ENCODE results near the gene LRRC18. TPM values are rescaled to one million over a fixed set of nuclear protein-coding genes. Genes with fewer than 3 reads are reported as not detected.

The LRRC18 gene
- total RNA-seq, 2 experiments from 2014 or later: not detected

DNA sequence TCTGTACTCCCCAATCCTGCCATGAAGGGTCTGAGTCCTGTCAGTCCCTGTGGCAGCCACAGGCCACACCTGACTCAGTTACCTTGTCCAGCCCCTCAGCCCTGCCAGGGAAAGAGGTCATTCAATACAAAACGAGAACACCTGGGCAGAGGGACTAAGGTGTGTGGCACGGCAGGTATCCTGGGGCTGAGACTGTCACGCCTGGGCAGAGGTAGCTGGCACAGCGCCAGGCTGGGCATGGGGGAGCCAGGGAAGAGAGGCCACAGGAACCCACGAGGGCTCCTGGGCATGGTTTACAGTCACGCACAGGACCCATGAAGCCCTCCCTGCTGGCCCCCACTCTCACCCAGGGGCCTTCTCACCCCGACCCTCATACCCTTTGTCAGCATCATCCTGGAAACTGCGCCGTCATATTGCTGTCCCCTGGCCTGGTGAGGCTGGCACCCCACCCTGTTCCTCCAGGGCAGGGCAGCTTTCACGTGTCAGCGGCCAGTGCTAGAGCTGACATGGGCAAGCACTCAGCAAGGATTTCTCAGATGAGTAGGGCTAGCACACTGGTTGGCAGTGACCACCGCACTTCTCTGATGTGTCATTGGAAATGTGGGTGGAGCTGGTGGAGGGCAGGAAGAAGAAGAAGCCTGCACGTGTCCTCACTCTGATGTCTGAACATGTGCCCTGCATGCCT is 42.7 kb downstream of the LRRC18 start:
- H3K4me1 Mint-ChIP-seq: peaks cover 3% of the 10 kb centered on the region
- no peaks in the 10 kb centered on the region for H3K36me3 Mint-ChIP-seq (ENCODE audit: low read depth)
- no peaks in the 10 kb centered on the region for H3K27me3 Mint-ChIP-seq
- no peak overlapping the region for H3K4me3 Mint-ChIP-seq
- no peak overlapping the region for H3K27ac Mint-ChIP-seq
- no peaks in the 10 kb centered on the region for H3K9me3 Mint-ChIP-seq
- CTCF ChIA-PET: no interaction called here
- POLR2A ChIA-PET: no interaction called here
- DNase-seq: no peak

DNA sequence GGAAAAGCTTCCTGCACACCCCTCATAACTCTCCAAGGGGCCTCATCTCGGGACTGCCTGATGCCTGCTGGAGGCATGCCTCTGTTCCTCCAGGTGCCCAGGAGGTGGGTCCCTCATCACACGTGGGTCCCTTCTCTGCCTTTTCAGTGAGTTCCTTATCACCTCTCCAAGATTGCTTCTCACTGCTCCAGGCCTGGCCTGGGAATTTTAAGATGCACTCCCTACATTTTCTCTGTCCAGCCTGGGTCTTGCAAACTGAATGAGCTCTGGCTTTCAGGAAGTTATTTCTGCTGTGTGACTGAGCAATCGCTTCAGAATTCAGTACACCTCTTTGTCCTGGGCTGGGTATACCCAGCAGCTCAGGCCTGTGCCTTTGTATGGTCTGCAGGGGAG is 43.8 kb downstream of the LRRC18 start:
- POLR2A ChIA-PET: no interaction called here
- Mint-ChIP-seq H3K27ac (no peak overlapping the region), H3K36me3 (ENCODE audit: low read depth) (no peaks in the 10 kb centered on the region), H3K4me1 (peaks cover 4% of the 10 kb centered on the region), H3K9me3 (no peaks in the 10 kb centered on the region), H3K4me3 (no peak overlapping the region), H3K27me3 (no peaks in the 10 kb centered on the region)
- no peak for DNase-seq
- CTCF ChIA-PET: no interaction called here

DNA sequence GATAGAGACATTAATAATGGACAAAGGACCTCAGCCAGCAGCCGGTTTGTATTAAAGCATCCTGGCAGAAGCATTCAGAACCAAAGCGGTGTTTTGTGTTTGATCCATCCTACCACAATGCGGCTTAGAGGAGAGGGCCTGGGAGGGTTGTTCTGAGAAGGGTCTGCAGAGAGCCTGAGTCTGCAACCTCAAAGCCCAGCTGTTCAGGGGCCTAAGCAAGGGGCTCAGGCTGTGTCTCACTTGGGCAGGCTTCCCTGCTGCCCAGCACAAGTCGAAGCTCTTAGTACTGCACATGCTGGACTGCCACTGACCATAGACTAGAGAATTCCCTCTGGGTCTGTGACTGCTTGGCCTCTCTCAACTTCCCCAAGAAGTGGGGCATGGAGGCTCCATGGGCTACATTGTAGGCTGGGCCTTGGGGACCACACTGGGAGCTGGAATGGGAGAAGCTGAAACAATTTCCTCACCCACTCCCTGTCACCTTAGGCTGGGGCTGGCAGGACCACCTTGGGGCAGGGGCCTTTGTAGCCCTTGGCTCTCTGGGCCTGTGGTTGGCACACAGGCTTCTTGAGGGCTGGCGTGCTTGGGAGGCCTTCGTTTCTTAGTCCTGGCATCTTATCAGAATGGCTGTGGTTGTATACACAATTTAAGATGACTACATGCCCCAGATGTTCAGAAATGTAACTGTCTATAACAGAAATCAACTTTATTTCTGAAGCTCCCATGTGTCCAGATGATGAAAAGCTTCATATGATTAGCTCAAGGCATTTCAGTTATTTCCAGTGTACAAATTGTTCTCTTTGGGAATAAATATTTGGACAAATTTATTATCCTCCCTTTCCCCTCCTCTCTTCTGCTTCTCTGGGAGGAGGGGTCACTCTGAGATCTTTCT is 44.5 kb downstream of the LRRC18 start:
- ChIA-PET CTCF (no interaction called here), POLR2A (no interaction called here)
- Mint-ChIP-seq H3K4me1 (peaks cover 4% of the 10 kb centered on the region), H3K27ac (no peak overlapping the region), H3K36me3 (ENCODE audit: low read depth) (no peaks in the 10 kb centered on the region), H3K4me3 (no peak overlapping the region), H3K27me3 (no peaks in the 10 kb centered on the region), H3K9me3 (no peaks in the 10 kb centered on the region)
- no peak for DNase-seq

DNA sequence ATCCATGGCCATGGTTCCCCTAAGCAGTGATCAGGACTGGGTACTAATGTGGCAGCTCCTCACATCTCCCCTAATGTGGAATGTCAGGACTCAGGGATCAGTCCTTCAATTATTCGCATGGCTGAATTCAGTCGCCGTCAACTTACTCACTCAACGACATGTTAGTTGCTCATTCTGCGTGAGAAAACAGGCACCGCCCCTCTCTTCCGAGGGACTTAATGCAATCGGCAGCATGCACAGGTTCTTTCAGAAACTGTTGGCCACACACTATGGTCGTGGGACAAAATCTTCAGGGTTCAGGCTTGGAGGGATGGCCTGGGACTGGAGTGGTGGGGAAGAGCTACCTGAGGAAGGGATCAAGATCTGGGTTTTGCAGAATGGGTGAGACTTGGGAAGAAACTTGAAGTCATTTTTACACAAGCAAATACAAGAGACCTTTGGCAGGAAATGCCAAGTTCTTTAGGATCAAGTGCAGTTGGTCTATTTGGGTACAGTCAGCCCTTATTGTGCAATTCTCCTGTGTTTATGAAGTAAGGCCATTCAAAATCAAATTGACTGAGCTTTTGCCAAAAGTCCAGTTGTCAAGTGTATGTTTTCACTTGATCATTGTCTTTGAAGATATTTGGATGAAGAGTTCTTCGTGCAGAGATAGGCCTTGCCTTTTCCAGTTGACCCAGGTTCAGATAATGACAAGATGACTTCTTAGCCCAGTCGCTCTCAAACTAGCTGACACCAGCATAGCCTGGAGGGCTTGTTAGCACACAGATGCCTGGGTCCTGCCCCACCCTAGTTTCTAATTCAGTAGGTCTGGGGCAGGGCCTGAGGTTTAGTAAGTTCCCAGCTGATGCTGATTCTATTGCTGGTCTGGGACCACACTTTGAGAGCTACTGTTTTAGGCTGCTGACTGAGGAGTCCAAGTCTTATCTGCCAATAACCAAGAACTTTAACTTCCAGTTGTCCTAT is 48.5 kb downstream of the LRRC18 start:
- Mint-ChIP-seq H3K36me3 (ENCODE audit: low read depth) (no peaks in the 10 kb centered on the region), H3K4me3 (no peak overlapping the region), H3K9me3 (no peaks in the 10 kb centered on the region), H3K4me1 (peaks cover 4% of the 10 kb centered on the region), H3K27ac (no peak overlapping the region), H3K27me3 (no peaks in the 10 kb centered on the region)
- DNase-seq: no peak
- CTCF ChIA-PET: no interaction called here
- POLR2A ChIA-PET: no interaction called here

DNA sequence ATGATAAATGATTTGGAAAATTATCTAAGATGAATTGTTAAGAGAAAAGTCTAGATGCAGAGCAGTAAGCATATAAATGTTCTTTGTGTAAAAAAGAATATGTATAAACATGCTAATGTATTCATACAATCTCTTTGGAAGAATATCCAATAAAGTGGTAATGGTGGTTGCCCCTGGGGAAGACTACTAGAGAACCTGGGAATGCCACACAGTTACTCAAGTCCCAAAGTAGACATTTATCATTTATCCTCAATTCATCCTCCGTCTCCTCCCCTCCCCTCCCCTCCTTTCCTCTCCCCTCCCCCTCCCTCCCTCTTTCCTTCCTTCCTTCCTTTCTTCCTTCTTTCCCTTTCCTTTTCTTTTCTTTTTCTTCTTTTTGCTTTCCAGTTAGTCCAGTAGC is 51.7 kb downstream of the LRRC18 start:
- no peaks in the 10 kb centered on the region for H3K9me3 Mint-ChIP-seq
- no peaks in the 10 kb centered on the region for H3K27me3 Mint-ChIP-seq
- H3K4me1 Mint-ChIP-seq: peaks cover 4% of the 10 kb centered on the region
- DNase-seq: no peak
- no peaks in the 10 kb centered on the region for H3K36me3 Mint-ChIP-seq (ENCODE audit: low read depth)
- no peak overlapping the region for H3K27ac Mint-ChIP-seq
- ChIA-PET POLR2A (no interaction called here), CTCF (no interaction called here)
- H3K4me3 Mint-ChIP-seq: no peak overlapping the region

DNA sequence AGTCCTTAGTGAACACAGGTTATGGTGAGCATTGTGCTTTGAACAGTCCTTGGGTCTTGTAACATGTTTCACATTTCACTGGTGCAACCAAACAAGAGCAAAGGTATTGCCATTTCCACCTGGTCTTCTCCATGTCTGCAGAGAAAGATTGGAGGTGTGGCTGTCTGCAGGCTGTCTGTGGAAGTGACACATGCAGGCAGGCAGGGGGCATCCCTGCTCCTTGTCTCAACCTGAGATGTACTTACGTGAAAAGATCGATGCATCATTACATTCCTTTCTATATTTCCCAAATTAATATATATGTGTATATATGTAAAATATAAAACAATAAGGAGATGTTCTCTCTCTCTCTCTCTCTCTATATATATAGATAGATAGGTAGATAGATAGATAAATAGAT is 54.3 kb downstream of the LRRC18 start:
- Mint-ChIP-seq H3K36me3 (ENCODE audit: low read depth) (no peaks in the 10 kb centered on the region), H3K9me3 (no peaks in the 10 kb centered on the region), H3K4me1 (no peaks in the 10 kb centered on the region), H3K27ac (no peak overlapping the region), H3K27me3 (no peaks in the 10 kb centered on the region), H3K4me3 (no peak overlapping the region)
- ChIA-PET CTCF (interaction anchor here (0.6 kb wide), 1 partner anchor 260 kb away, joined by 4 read pairs; no protein-coding TSS in a partner anchor), POLR2A (no interaction called here)
- no peak for DNase-seq

DNA sequence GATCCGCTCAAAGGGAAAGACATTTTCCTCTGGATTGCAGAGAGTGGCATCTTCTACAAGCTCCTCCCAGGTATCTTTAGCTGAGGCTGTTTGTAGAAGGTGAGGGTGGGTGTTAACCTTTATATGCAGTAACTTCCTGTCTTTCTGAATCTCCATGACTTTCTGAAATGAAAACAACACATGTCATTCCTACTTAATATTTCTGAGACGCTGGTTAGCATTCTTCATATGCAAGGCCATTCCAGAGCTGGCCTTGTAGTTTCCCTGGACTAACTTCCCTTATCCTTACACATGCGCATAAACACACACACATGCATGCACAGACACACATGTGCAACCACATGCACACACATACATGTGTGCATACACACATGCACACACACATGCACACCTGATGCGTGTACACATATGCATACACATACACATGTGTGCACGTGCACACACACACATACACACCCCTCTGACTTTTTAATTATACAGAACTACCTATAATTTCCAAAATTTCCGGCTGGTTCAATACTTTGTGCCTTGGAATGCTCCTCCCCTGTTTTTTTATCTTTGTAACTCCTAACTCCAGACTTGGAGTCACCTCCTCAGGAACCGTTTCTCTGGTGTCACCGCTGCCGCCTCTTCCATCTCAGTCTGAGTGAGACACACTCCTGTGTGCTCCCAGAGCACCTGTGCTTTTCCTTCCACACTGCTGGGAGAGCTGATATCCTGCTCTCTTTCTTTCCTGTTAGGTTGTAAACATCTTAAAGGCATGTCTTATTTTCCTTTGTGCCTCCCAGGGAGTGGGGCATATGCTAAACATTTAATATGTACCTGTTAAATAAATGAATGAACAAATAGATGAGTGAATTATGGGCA is 55.2 kb downstream of the LRRC18 start:
- no peaks in the 10 kb centered on the region for H3K4me1 Mint-ChIP-seq
- CTCF ChIA-PET: no interaction called here
- no peaks in the 10 kb centered on the region for H3K36me3 Mint-ChIP-seq (ENCODE audit: low read depth)
- H3K27me3 Mint-ChIP-seq: no peaks in the 10 kb centered on the region
- no peak for DNase-seq
- H3K27ac Mint-ChIP-seq: no peak overlapping the region
- H3K9me3 Mint-ChIP-seq: no peaks in the 10 kb centered on the region
- POLR2A ChIA-PET: no interaction called here
- no peak overlapping the region for H3K4me3 Mint-ChIP-seq

DNA sequence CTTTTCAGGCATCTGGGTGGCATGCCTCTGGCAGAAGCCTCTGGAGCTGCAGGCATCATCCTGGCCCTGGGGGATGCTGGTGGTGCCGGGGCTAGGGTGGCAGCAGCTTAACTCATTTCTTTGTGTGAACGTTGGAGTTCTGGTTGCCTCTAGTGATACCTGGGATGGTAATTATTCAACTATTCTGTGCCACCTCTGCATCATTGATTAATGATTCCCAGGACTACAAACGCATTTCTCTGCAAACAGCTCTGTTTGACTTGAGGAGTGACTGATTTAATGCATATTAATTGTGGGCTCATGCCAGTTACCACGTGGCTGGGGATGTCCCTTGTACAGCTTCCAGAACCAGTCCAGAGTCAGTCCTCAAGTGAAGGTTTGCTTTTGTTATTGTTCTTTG is 55.9 kb downstream of the LRRC18 start:
- H3K27ac Mint-ChIP-seq: no peak overlapping the region
- H3K4me3 Mint-ChIP-seq: no peak overlapping the region
- H3K36me3 Mint-ChIP-seq (ENCODE audit: low read depth): no peaks in the 10 kb centered on the region
- H3K27me3 Mint-ChIP-seq: no peaks in the 10 kb centered on the region
- ChIA-PET POLR2A (no interaction called here), CTCF (no interaction called here)
- no peaks in the 10 kb centered on the region for H3K9me3 Mint-ChIP-seq
- H3K4me1 Mint-ChIP-seq: no peaks in the 10 kb centered on the region
- no peak for DNase-seq

DNA sequence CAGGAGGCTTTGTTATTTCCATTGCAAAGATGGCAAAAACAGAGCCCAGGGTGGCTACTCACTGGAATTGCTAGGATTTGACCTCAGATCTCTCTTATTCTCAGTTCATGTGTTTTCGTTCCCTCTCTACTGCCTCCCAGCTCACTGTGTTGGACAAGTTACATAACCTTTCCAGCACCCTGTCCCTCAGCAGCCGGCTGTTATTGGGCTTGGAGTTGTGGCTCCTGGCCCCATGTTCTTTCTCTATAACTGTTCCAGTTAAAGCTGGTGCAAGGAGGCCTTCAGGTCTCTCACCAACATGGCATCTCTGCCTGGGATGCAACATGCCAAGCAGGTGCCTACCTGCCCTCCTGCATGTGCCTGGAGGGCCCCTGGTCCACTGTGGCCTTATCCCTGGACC is 56.8 kb downstream of the LRRC18 start:
- H3K27ac Mint-ChIP-seq: no peak overlapping the region
- H3K27me3 Mint-ChIP-seq: no peaks in the 10 kb centered on the region
- H3K4me3 Mint-ChIP-seq: no peak overlapping the region
- H3K4me1 Mint-ChIP-seq: no peaks in the 10 kb centered on the region
- POLR2A ChIA-PET: no interaction called here
- DNase-seq: no peak
- no peaks in the 10 kb centered on the region for H3K9me3 Mint-ChIP-seq
- CTCF ChIA-PET: no interaction called here
- H3K36me3 Mint-ChIP-seq (ENCODE audit: low read depth): no peaks in the 10 kb centered on the region

DNA sequence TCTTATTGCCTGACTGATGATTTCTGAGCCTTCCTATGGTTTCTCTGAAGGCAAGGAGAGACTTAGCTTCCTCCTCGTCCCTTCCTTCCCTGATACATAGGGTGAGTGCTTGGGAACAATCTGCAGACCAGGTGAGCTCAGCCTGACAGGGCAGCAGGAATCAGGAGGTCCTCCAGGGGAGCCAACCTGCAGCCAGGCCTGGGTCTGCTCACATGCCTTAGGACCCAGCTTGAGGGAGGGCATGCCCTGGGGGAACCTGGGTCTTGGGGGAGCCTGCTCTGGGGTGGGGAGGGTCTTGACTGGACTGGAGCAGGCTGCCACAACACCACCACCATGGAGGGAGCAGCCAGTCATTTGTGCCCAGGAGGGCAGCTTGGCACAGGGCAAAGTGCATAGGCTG is 57.7 kb downstream of the LRRC18 start:
- POLR2A ChIA-PET: no interaction called here
- no peak overlapping the region for H3K27ac Mint-ChIP-seq
- DNase-seq: no peak
- CTCF ChIA-PET: no interaction called here
- no peaks in the 10 kb centered on the region for H3K9me3 Mint-ChIP-seq
- no peaks in the 10 kb centered on the region for H3K36me3 Mint-ChIP-seq (ENCODE audit: low read depth)
- H3K27me3 Mint-ChIP-seq: no peaks in the 10 kb centered on the region
- H3K4me3 Mint-ChIP-seq: no peak overlapping the region
- no peaks in the 10 kb centered on the region for H3K4me1 Mint-ChIP-seq

DNA sequence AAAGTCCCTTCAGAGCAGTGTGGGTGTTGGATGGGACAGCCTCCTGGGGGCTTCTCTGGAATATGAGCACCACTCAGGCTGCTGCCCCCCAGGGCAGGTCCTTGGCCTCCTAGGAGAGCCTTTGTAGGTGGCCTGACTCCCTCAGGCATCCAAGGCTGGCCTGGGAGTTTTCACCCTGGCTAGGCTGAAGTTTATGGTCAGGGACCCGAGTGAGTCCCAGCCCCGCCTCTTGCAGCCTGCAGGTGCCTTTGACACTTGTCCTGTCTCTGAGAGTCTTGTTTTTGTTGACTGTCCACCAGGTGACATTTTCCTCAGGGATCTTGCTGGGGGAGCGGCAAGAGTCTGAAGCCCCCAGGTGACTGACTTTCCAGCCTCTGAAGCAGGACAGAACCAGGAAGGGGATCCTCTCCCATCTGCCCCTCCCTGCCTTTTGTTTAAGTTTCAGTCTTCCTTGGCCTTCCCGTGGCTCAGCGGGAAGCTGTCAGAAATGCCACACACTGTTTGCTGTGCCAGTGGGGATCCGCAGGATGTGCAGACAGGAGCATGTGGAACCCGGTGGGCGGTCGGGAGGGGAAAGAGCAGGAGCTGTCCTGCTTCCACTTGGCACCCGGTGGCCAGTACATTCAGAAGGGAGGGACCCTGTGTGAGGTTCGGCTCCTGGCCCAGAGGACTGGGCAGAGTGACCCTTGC is 59.5 kb downstream of the LRRC18 start:
- Mint-ChIP-seq H3K27ac (no peak overlapping the region), H3K9me3 (no peaks in the 10 kb centered on the region), H3K4me3 (no peak overlapping the region), H3K36me3 (ENCODE audit: low read depth) (no peaks in the 10 kb centered on the region), H3K27me3 (no peaks in the 10 kb centered on the region), H3K4me1 (no peaks in the 10 kb centered on the region)
- CTCF ChIA-PET: no interaction called here
- POLR2A ChIA-PET: no interaction called here
- no peak for DNase-seq

DNA sequence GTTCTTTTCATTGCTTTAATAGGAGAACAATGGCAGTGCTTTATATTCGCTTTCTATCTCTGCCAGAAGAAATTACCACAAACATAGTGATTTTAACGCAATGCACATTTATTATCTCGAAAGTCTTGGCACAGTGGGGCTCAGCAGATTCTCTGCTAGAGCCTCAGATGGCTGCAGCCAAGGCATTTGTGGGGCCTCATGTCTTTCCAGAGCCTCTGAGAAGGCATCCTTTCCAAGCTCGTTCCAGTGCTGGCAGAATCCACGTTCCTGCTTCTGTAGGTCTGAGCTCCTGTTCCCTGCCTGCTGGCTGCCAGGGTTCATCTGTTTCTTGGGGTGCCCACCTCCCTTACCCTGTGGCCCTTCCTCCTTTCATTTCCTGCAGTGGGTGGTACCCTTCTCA is 60.2 kb downstream of the LRRC18 start:
- no peak overlapping the region for H3K27ac Mint-ChIP-seq
- H3K27me3 Mint-ChIP-seq: peaks cover 3% of the 10 kb centered on the region
- no peaks in the 10 kb centered on the region for H3K9me3 Mint-ChIP-seq
- H3K36me3 Mint-ChIP-seq (ENCODE audit: low read depth): no peaks in the 10 kb centered on the region
- no peak overlapping the region for H3K4me3 Mint-ChIP-seq
- no peaks in the 10 kb centered on the region for H3K4me1 Mint-ChIP-seq
- ChIA-PET CTCF (no interaction called here), POLR2A (no interaction called here)
- no peak for DNase-seq

Measured in activated CD4-positive, alpha-beta memory T cell treated with anti-CD3 and anti-CD28 coated beads, Interleukin-2, amount 10 ng/mL, durations not matched to agents 7 days and 5 days (primary cell).